ENCODE measurements around the gene NBEA.
"Not testable (repeated sequence)": the region's sequence is repeated elsewhere in the genome, so short reads cannot be mapped to it uniquely, and the experiment has no call there.

NBEA gene

DNA sequence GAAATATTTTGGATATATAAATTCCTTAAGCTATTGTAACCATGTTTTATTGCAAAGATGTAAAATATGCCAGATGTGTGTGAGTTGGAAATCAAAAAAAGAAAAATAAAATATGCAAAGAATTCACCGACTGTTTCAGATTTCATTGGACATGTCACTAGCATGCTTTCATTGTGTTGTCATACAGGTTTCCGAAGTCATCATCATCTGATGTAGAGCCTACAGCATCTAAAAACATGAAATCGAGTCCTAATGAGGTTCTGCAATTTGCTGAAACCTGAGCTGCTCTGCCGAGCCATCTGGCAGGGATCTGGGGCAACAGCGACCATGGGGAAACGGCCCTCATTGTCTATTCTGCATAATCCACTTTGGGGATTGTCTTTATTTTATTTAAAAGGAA is 730.5 kb downstream of the NBEA start:
- DNase-seq (ENCODE audit: low read depth in 2 of 2), result no peak

DNA sequence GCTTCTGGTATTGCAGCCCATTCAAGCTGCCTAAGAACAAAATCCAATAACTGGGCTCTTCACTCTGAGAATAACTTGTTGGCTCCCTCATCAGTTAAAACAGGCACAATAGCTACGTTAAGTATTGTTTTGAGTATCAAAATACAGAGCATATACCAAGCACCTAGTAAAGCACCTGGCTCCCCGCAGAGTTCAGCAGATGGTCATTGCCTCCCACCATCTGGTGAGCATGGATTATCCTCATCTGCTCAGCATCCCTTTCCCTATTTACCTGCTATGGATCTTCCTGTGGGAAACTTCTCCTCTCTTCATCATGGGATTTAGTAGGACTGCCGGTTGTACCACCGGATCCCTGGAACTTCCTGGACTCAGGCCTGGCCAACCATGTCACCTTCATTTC is 733.6 kb downstream of the NBEA start:
- DNase-seq (ENCODE audit: low read depth in 2 of 2), result no peak

DNA sequence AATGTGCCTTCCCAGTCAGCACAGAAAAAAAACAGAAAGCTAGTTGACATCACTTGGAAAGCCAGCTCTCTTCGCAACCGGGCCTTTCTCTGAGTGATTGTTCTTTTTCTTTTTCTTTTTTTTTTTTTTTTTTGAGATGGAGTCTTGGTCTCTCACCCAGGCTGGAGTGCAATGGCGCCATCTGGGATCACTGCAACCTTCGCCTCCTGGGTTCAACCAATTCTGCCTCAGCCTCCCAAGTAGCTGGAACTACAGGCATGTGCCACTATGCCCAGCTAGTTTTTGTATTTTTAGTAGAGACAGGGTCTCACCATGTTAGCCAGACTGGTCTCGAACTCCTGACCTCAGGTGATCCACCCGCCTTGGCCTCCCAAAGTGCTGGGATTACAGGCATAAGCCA is 735.8 kb downstream of the NBEA start:
- DNase-seq (ENCODE audit: low read depth in 2 of 2), result not testable (repeated sequence)

DNA sequence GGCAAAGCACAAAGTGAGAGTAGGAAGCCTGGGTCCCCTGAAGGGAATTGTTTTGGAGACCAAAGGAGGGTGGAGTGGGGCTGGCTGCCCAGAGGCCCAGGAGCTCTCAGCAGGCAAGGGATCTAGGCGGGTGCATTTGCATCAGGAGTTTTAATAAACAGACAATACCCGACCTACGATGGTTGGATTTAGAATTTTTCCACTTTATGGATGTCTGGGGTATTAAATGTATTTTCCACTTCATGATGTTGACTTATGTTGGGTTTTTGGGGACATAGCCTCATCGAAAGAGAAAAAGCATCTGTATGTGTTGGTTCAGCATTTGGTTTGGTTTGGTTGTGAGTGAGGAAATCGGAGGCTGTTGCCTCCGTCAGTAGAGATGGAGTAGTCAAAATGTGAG is 739.6 kb downstream of the NBEA start:
- DNase-seq (ENCODE audit: low read depth in 2 of 2), result no peak

DNA sequence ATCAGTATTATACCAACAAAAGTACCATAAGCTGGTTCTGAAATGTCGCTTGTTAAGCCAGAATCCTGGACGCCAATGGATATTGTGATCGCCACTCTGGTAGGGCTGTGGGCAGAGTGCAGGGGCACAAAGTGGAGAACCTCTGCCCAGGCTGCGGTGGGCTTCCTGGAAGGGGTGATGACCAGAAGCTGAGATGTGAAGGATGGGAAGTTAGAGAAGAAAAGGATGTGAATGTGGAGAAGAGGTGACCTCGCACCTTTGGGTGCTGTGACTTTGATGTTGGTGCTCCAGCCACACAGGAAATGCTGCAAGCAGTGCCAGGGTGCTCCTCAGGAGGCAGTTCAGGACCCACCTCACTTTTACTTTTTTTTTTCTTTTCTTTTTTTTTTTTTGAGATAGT is 742.4 kb downstream of the NBEA start:
- DNase-seq (ENCODE audit: low read depth in 2 of 2), result no peak

DNA sequence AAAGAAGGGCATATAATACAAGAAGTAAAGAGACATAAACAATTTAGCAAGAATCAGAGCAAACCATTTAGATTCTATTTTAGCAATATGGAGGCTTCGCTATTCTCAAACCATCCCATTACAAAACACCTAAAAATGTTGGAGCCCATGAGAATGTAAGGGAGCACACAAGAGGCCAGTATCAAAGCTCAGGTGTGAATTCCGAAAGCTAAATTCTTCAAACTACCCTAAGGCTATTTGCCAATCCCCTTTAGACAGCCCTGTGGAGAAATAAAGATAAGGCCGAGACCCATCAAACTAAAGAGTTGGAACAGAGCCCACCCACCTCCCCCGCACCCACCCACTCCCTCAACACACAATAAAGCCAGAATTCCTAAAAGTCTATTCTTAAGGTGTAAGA is 745.3 kb downstream of the NBEA start:
- DNase-seq (ENCODE audit: low read depth in 2 of 2), result no peak

DNA sequence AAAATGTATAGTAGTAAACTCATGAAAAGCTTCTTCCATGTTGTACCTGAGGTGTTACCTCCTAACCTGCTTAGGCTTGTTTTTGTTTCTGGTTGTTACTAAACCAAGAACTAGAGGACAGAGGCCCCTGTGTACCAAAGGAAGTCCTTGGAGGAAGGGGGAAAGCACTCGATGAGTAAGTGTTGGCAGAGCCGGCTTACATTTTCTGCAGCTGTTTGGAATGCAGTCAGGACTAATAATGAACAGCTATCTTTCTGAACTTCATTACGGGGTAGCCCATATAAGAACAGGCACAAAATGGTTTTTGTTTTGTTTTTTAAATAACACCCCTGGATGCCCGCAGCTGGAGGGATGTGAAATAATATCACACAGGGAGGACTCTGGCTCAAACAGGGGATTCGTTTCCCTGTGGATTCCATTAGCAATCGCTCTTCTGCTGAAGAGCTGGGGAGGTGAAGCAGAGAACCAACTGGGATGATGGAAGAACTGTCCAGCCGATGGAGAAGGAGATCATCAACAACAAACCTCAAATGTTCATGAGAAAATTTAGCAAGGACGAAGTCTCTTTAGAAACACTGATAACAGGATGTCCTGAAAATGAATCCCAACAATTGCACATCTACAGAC is 748.6 kb downstream of the NBEA start:
- no peak for DNase-seq (ENCODE audit: low read depth in 2 of 2)

DNA sequence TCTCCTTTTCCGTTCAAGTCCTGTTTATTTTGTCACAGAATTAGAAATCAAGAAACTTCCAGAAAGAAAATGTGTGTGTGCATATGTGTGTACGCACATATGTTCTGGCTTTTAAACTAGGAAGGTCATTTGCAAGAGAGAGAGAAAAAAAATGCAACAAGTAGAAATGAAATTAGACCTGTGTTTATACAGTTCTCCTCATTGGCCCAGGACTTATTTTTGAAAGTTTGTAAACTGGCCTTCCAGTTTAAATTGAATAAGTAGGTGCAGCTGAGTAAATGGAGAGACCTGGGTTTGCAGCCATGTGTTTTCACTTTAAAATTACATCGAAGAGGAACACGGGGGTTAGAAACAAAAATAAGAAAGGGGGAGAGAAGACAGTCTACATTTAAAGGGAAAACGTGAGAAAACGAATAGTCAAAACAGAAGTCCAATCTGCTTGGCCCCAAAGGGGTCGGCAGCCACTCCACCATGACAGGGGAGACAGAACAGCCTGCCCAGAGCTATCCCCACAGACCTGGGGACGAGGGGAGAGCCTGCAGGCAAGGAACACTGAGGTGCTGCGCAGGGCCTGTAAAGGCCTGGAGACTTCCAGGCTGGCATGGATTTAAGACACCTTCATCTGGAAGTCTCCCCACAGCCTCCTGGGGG is 751.2 kb downstream of the NBEA start:
- DNase-seq (ENCODE audit: low read depth in 2 of 2), result no peak

DNA sequence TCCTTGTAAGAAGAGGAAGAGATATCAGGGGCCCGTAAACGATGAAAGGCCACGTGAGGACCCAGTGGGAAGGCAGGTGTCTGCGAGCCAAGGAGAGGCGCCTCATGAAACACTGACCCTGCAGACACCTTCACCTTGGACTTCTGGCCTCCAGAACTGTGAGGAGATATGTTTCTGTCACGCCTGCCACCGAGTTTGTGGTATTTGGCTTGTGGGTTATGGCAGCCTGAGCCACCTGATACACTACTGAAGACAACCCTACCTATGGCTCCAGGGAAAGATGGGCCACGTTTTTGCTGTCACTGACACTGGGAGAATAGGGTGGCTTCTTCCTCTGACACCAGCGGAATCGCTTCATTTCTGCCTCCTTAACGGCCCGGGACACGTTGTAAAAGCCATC is 752.0 kb downstream of the NBEA start:
- DNase-seq (ENCODE audit: low read depth in 2 of 2), result no peak

DNA sequence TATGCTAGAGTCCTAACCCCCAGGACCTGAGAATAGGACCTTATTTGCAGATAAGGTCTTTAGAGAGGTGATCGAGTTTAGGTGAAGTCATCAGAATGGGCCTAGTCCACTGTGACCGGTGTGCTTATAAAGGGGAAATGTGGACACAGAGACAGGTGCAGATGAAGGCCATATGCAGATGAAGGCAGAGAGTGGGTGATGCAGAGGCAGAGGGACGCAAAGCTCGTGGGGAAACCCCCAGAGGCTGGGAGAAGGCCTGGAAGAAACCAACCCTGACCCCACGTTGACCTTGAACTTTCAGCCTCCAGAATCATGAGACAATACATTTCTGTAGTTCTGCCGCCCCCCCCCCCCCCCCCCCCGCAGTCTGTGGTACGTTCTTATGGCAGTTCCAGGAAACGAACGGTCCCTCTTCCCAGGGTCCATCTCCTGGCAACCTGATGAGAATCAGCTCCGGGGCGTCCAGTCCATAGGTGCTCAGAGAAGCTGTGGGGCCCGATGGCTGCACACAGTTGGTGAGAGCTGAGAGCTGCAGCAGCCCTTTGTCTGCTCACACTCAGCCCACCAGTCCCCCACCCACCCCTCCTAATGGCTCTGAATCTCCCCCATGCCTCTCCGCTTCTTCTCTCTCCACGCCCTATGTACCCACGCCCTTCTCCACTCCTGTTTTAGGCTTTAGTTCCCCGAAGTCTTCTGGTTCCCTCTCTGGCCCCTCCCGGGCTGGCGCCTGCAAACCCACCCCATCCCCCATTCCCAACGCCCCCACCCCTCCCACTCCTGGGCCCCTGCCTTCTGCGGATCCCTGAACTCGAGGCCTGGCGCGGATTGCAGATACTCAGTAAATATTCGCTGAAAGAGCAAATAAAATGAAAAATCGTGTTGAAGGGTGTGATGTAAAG is 752.7 kb downstream of the NBEA start:
- DNase-seq (ENCODE audit: low read depth in 2 of 2), result no peak

DNA sequence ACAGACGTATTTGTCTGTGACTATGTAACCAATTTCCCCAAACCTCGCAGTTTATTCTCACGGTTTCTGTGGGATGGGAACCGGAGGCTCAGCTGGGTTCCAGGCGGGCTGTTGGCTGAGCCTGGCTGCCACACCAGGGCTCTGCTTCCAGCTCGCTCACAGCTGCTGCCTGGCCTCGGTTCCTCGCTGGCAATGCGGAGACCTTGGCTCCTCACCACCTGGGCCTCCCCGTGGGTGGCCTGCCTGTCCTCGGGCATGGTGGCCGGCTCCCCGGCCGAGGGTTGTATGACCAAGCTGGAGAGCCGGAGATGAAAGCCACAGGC is 753.3 kb downstream of the NBEA start:
- no peak for DNase-seq (ENCODE audit: low read depth in 2 of 2)

DNA sequence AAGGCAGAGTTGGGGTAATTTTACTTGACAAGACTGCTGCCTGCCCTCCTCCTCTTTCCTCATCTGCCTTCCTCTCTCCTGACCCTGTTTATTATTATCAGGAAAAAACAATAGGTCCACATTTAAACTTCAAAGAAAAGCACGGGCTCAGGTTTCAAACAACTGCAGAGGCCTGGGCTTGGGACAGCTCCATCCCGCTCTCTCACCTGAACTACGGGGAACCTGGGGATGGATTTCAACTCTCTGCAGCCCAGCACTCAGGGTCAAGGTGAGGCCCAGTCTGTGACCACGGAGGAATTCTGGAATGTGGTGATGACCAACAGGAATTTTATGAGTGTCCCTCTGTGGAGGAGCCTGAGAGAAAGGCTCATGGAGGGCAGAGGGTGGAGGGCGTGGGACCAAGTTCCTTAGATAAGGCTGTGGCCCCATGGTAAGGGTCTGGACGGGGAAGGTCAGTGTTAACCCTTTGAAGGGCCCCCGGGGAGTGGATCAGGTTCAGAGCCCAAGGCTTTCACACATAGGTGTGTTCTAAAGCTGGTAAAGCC is 755.2 kb downstream of the NBEA start:
- DNase-seq (ENCODE audit: low read depth in 2 of 2), result no peak

DNA sequence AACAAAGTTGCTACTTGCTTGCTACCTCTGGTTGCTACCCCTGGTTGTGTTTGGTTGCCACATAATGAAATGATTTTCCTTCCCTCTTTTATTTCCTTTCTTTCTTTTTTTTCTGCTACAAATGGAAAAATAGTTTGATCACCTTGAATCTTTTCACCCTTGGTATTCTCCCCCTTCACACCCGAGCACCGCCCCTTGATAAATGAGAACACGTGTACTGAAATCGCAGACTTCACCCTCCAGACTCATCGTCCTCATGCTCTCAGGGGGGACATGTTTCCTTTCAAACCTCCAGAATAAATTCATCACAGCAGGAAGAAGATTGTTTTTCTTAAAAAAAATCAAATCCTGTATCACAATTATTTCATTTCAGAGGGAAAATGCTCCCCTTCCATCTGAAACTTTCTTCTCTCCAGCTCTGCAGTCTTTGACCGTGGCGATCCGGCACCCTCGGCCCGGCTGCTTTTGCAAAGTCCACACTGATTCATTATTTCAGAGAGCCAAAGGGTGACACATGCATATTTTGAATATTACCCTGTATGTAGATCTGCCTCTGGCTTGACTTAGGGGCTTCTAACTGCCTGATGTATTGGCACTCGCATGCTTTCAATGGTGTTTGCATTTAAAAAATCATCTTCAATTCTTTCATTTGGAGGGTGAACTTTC is 757.0 kb downstream of the NBEA start:
- no peak for DNase-seq (ENCODE audit: low read depth in 2 of 2)

DNA sequence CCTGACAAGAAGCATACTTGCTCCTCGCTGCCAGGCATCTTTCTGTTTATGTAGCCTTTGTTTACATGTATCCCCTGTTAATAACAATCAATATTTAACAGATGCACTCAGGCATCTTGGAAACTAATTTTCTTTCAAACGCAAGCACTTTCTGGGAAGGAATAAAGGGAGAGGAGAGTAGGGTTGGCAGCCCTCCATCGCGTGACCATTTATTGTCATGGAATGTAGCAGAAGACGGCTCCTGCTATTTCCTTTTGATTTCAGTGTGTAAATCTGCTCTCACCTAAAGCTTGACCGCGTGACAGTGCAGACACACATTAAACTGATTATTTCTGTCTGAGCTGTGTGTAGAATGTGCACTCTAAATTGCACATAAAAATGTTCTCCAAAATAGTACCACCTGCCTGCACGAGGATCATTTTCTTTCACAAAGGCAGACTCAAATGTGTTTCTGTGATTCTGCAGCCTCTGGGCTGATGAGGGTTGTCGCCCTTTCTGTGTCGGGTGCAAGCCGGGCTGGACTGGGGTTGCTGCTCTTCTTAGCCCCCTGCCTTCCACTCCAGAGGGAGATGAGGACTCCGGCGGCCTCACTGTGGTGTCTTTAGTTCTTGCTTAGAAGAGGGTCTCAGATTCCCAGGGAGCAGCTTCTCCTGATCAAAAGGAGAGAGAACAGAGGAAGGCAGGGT is 757.9 kb downstream of the NBEA start:
- DNase-seq (ENCODE audit: low read depth in 2 of 2), result no peak

DNA sequence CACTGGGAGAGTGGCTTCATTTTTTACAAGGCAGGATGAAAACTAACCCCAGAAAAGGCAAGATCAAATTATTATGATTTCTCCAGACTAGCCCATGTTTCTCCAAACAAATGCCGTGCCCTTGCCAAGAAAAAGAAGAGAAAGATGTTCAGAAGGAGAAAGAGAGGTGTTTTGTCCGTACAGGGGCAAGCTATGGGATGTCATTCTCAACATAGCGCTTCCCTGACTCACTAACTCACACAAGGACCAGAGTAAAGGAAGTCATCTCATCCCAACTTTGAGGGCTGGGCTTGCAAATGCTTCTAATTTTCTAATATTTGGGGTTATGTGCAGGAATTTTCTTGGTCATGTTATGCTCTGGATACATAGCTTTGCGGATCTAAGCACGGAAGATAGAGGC is 758.6 kb downstream of the NBEA start:
- DNase-seq (ENCODE audit: low read depth in 2 of 2), result no peak

DNA sequence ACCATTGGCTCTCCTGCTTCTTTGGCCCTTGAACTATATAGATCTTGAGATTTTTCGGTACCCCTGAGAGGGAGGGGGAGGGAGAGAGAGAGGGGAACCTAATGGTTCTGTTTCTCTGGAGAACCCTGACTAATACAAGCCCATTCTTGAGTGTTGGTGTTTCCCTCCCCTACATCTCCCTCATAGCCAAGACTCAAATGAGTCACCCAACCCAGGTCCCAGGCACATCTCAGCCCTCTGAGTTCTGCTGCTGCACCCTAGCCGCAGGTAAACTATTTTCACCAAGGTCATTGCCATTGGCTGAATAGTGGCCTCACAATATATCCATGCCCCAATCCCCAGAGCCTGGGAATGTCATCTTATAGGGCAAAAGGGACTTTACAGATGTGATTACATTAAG is 760.2 kb downstream of the NBEA start:
- DNase-seq (ENCODE audit: low read depth in 2 of 2), result no peak

DNA sequence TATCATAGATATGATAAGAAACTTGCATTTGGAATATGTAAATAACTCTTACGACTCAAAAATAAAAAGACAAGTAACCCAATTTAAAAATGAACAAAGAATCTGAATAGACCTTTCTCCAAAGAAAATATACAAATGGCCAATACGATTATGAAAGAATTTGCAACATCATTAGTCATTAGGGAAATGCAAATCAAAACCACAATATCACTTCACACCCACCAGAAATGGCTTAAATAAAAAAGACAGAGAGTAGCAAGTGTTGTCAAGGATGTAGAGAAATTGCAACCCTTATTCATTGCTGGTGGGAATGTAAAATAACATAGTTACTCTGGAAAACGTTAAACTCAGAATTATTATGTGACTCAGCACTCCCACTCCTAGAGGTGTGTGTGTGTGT is 761.0 kb downstream of the NBEA start:
- DNase-seq (ENCODE audit: low read depth in 2 of 2), result no peak

DNA sequence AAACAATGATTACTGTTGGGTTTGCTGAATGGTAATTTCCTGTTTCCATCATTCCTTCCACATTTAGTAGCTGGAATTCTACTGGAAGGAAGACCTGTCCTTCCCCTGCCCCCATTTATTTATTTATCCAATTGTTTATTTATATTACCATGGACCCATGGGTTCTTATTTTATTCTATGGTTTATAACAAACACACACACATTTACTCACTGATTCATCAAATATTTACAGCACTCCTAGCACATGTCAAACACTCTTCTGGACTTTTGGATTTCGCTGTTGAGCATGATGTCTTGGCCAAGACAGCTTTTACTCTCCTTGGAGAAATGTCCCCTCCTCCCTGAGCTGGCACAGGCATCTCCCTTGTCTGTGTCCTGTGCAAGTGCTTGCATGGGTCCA is 762.3 kb downstream of the NBEA start:
- no peak for DNase-seq (ENCODE audit: low read depth in 2 of 2)

DNA sequence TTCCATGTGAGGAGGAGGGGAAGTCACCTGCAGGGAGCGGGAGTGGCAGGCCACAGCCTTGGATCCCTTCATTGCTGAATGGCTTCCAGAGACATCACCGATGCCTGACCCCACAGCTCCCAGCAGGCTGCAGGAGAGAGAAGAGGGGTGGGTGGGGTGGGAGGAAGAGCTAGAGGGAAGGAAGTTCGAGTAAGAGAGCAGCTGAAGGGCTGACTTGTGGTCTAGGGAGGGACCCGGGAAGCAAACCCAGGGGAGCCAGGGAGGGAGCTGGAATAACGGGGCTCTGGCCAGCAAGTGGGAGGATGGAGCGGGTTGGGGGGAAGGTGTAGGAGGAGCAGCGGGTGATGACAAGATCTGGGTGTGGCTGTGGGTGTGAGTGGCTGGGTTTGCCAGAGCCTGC is 764.2 kb downstream of the NBEA start:
- no peak for DNase-seq (ENCODE audit: low read depth in 2 of 2)

DNA sequence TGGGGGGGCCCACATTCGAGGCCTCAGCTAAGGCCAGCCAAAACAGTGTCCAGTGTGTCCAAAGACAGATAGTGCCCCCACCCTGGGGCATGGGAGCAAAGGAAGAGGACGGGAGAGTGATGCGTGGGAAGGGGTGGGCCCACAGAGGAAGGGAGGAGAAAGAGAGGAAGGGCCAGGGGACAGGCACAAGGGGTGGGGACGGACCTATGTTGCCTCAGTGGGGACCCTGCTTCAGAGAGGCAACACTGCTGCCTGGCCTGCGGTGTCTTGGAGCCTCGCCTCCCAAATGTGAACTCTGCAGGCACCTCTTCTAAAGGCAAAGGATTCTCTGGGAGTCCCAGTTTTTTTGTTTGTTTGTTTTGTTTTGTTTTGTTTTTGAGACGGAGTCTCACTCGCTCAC is 764.7 kb downstream of the NBEA start:
- no peak for DNase-seq (ENCODE audit: low read depth in 2 of 2)

DNA sequence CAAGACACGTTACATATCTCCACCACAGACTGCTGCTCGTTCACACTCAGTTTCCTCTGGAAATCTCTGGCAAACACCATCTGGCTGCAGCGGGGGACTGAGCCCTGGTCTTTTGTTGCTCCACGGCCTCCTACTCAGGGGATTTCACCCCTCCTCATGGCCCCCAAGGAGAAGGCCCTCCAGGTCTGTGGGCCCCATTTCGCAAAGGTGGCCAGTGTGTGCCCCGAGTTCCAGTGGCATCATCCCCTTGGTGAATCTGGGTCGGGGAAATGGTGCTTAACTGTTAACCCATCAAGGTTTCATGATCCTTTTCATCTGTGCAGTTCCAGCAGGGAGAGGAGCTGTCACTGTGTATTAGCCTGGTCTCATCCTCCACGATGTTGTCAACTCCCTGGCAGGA is 769.8 kb downstream of the NBEA start:
- DNase-seq (ENCODE audit: low read depth in 2 of 2), result no peak
